Calu3 (cell line): ENCODE measurements around the gene ATP2B3. TPM values are rescaled to one million over a fixed set of nuclear protein-coding genes. Genes with fewer than 3 reads are reported as not detected.

Experiments used
- BruUV-seq: library from RNA; stranded (reverse); fragments of 400-500 nt; replicated peaks from 2 replicates; lab custom pipeline; 2021; lab: Mats Ljungman, UMichigan
- CTCF ChIA-PET: fragments of 300-600 bp; sonication (Branson Sonifier 250); formaldehyde crosslinking; loops from one replicate; lab custom pipeline; 2022; ENCODE audit warnings: antibody characterized with exemption; lab: Charles Lee
- DNase-seq: peaks from one replicate; pipeline ENCODE4 v3.0.0; 2022
- H3K27ac Mint-ChIP-seq: one replicate; pipeline ENCODE4 v1.8.0; 2022; ENCODE audit warnings: mixed read lengths; ENCODE audit not compliant: unreplicated experiment
- H3K27me3 Mint-ChIP-seq: one replicate; pipeline ENCODE4 v1.8.0; 2022; ENCODE audit warnings: mixed read lengths; ENCODE audit not compliant: unreplicated experiment
- H3K36me3 Mint-ChIP-seq: one replicate; pipeline ENCODE4 v1.8.0; 2022; ENCODE audit warnings: mild to moderate bottlenecking, moderate library complexity, mixed read lengths; ENCODE audit not compliant: insufficient read depth, unreplicated experiment
- H3K4me1 Mint-ChIP-seq: one replicate; pipeline ENCODE4 v1.8.0; 2022; ENCODE audit warnings: mild to moderate bottlenecking, low read depth, mixed read lengths; ENCODE audit not compliant: unreplicated experiment
- H3K4me3 Mint-ChIP-seq: one replicate; pipeline ENCODE4 v1.8.0; 2022; ENCODE audit warnings: mild to moderate bottlenecking, low read depth, moderate library complexity, mixed read lengths; ENCODE audit not compliant: unreplicated experiment
- H3K9me3 Mint-ChIP-seq: one replicate; pipeline ENCODE4 v1.8.0; 2022; ENCODE audit warnings: low read depth, mixed read lengths; ENCODE audit not compliant: unreplicated experiment
- intact Hi-C: fragments of 100-400 bp; cut with micrococcal nuclease; formaldehyde crosslinking; loops from one replicate; pipeline ENCODE4 v1.10.0; 2022; ENCODE audit not compliant: unreplicated experiment
- total RNA-seq: library from RNA; stranded (reverse); gene quantifications from 2 replicates; pipeline ENCODE4 v1.2.3, GENCODE V29; 2022
- TF ChIP-seq, protein P1 (sequence below): fragments of 200-600 bp; IDR thresholded peaks from one replicate; pipeline ENCODE4 v1.8.0; 2022; ENCODE audit warnings: antibody characterized with exemption; ENCODE audit not compliant: unreplicated experiment

Gene ATP2B3
- total RNA-seq, 1 experiment from 2014 or later, result not detected

DNA sequence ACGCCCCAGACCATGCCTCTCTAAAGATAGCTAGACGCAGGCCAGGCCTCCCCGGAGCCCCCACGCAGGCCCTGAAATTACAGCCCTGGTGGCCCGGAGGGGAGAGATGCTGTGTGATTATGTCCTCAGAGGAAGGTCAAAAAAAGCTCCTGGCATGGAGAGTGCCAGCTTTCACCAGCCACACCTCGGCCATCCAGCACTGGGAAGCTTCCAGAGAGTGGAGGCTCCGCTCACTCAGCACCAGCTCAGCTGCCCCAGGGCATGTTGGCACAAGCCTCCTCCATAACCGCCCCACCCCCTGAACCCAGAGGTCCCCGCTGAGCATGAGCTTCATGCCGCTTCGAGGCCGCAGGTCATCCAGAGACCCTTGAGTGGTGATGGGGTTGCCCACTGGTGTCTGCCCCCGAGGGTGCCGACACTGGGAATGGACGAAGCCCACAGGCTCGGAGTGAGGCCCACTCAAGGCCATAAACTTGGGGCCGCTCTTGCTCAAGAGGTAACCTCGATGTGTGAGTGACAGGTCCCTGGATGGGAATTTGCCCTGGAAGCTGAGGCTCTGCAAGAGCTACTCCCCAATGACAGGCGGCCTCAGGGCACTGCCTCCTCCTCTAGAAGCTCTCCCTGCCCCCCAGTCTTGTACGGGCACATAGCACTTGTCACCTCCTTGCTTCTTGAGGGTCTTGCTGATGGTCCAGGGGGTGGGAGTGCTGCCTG, 27.1 kb upstream of the ATP2B3 start:
- H3K4me1 Mint-ChIP-seq, result no peaks in the 10 kb centered on the region

DNA sequence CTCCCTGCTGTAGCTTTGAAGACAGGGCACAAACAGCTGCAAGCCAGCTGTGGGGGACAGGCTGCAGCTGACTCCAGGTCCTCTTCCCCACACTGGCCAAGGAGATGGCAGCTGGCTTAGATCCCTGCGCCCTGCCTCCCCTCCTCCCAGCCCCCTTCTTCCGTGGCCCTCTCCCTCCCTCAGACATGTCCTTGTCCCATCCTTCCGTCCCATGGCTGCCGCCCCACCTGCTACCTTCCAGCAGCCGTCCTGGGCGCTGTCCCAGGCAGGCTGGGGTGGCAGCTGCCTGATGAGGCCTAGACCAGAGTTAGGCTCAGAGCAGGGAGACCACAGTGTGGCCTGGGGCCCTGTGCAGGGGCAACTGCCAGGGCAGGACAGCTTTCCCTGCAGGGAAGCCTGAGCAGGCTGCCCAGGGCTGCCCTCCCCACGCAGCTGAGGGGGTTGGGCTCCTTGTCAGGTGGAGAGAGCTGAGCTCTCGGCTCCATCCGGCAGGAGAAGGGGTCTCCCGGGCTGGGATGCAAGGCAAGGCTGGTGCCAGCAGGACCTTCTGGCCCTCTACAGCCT, 26.0 kb upstream of the ATP2B3 start:
- intact Hi-C loops, result no loop called here
- TF ChIP-seq, protein P1, sequence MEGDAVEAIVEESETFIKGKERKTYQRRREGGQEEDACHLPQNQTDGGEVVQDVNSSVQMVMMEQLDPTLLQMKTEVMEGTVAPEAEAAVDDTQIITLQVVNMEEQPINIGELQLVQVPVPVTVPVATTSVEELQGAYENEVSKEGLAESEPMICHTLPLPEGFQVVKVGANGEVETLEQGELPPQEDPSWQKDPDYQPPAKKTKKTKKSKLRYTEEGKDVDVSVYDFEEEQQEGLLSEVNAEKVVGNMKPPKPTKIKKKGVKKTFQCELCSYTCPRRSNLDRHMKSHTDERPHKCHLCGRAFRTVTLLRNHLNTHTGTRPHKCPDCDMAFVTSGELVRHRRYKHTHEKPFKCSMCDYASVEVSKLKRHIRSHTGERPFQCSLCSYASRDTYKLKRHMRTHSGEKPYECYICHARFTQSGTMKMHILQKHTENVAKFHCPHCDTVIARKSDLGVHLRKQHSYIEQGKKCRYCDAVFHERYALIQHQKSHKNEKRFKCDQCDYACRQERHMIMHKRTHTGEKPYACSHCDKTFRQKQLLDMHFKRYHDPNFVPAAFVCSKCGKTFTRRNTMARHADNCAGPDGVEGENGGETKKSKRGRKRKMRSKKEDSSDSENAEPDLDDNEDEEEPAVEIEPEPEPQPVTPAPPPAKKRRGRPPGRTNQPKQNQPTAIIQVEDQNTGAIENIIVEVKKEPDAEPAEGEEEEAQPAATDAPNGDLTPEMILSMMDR, result no peak
- DNase-seq, result no peak
- Mint-ChIP-seq H3K27ac (no peak overlapping the region), H3K27me3 (peaks cover 32% of the 10 kb centered on the region), H3K9me3 (no peaks in the 10 kb centered on the region), H3K4me1 (no peaks in the 10 kb centered on the region), H3K36me3 (no peaks in the 10 kb centered on the region), H3K4me3 (no peak overlapping the region)
- no TSS peak for BruUV-seq
- CTCF ChIA-PET, result no interaction called here

More for the DNA sequence above, 27.1 kb upstream of the ATP2B3 start:
- BruUV-seq, result no TSS peak
- H3K27me3 Mint-ChIP-seq, result peaks cover 22% of the 10 kb centered on the region
- DNase-seq, result no peak
- TF ChIP-seq, protein P1, result no peak
- no peak overlapping the region for H3K27ac Mint-ChIP-seq
- CTCF ChIA-PET, result interaction anchor here (0.7 kb wide), 1 partner anchor 25 kb away, joined by 3 read pairs; no protein-coding TSS in a partner anchor
- H3K9me3 Mint-ChIP-seq, result no peaks in the 10 kb centered on the region
- H3K4me3 Mint-ChIP-seq, result no peak overlapping the region
- no peaks in the 10 kb centered on the region for H3K36me3 Mint-ChIP-seq
- intact Hi-C loops, result no loop called here

DNA sequence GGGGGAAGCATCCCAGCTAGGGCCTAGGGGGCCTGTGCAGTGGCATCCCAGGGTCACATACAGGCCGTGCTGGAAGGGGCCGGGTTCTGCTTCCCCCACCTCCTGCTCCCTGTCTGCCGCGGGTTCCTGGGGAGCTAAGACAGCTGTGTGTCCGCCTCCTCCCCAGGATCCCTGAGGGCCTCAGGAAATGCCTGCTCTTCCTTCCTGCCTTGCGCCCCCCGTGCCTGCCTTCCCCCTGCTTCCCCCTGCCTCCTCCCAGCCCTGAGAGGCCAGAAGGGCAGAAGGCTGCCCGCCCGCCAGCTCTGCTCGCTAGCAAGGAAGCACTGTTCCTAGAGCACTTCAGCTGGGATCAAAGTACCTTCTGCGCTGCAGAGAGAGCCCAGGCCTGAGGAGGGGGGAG, 25.5 kb upstream of the ATP2B3 start:
- no TSS peak for BruUV-seq

DNA sequence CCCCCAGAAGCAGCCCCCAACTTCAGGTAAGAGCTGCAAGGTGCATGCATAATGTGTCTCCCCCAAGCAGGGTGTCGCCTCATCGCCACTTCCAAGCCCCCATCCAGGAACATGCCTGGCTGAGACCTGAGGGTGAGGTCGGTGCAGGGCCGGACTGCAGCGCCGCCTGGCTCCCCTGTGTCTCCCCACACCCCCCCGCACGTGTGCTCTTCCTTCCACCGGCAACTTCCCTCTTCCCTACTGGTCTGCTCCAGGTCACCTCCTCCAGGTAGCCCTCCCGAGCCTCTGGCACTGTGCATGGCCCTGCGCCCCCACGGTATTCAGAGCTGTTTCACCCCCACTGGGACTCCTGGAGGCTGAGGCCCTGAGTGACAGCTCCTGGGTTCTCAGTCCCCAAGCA, 24.9 kb upstream of the ATP2B3 start:
- Mint-ChIP-seq H3K9me3 (no peaks in the 10 kb centered on the region), H3K4me3 (no peak overlapping the region), H3K4me1 (no peaks in the 10 kb centered on the region), H3K36me3 (no peaks in the 10 kb centered on the region), H3K27ac (no peak overlapping the region), H3K27me3 (peaks cover 32% of the 10 kb centered on the region)
- no peak for DNase-seq
- no TSS peak for BruUV-seq
- CTCF ChIA-PET, result no interaction called here
- TF ChIP-seq, protein P1, result no peak
- intact Hi-C loops, result no loop called here

More for the DNA sequence above, 25.5 kb upstream of the ATP2B3 start:
- Mint-ChIP-seq H3K27ac (no peak overlapping the region), H3K4me1 (no peaks in the 10 kb centered on the region), H3K9me3 (no peaks in the 10 kb centered on the region), H3K4me3 (no peak overlapping the region), H3K27me3 (peaks cover 32% of the 10 kb centered on the region), H3K36me3 (no peaks in the 10 kb centered on the region)
- intact Hi-C loops, result no loop called here
- CTCF ChIA-PET, result no interaction called here
- TF ChIP-seq, protein P1, result no peak
- no peak for DNase-seq
